Measurements from ENCODE around the gene PPP4R4. TPM values are rescaled to one million over a fixed set of nuclear protein-coding genes. Genes with fewer than 3 reads are reported as not detected.
A peak's percentile ranks its signal among the peaks of the same experiment; 100 is the strongest.

PPP4R4 gene
- total RNA-seq, 2 donors from 2014 or later = 0.22 to 0.75 TPM

DNA sequence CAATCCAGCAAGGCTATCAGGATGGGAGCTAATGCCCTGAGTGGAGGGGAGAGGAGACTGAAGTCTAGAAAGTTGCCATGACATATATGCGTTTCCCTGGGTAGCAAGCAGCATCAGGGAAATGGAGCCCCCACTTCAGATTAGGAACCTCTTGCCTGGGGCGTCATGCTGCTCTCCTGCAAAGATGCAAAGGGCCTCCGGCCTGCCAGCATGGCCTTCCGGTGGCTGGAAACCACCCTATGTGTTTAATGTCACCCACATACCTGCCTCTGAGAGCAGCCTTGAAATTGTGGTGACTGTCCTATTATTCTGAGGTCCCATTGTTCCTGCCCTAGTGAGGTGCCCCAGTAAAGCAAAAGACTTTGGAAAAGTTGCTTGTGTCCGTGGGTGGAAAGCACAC is 34.7 kb upstream of the PPP4R4 start:
- Histone ChIP-seq H3K36me3 (no peaks in the 10 kb centered on the region), H3K4me3 (no peak overlapping the region), H3K27me3 (no peaks in the 10 kb centered on the region), H3K27ac (no peak overlapping the region), H3K9me3 (no peaks in the 10 kb centered on the region), H3K4me1 (no peaks in the 10 kb centered on the region)
- TF ChIP-seq, protein P1, sequence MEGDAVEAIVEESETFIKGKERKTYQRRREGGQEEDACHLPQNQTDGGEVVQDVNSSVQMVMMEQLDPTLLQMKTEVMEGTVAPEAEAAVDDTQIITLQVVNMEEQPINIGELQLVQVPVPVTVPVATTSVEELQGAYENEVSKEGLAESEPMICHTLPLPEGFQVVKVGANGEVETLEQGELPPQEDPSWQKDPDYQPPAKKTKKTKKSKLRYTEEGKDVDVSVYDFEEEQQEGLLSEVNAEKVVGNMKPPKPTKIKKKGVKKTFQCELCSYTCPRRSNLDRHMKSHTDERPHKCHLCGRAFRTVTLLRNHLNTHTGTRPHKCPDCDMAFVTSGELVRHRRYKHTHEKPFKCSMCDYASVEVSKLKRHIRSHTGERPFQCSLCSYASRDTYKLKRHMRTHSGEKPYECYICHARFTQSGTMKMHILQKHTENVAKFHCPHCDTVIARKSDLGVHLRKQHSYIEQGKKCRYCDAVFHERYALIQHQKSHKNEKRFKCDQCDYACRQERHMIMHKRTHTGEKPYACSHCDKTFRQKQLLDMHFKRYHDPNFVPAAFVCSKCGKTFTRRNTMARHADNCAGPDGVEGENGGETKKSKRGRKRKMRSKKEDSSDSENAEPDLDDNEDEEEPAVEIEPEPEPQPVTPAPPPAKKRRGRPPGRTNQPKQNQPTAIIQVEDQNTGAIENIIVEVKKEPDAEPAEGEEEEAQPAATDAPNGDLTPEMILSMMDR (IDR thresholded peaks at IDR 0.05) = no peak
- DNase-seq (ENCODE audit: low spot score) = peak; percentile 43

DNA sequence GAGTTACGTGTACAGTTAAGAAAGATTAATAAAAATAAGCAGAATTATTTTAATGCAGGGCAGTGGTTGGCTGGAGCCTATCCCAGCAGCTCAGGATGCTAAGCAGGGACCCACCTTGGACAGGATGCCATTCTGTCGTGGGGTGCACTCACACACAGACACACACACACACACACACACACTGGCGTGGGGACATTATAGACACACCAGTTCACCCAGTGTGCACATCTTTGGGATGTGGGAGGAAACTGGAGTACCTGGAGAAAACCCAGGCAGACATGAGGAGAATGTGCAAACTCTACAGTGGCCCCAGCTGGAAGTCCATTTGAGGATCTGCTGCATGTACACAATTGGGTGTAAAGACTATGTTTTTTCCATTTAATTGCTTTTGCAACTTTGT is 31.9 kb upstream of the PPP4R4 start:
- no peaks in the 10 kb centered on the region for H3K27me3 ChIP-seq
- no peak overlapping the region for H3K27ac ChIP-seq
- DNase-seq (ENCODE audit: low spot score) = peak; percentile 30
- no peak overlapping the region for H3K4me3 ChIP-seq
- H3K4me1 ChIP-seq = no peaks in the 10 kb centered on the region
- no peaks in the 10 kb centered on the region for H3K36me3 ChIP-seq
- no peaks in the 10 kb centered on the region for H3K9me3 ChIP-seq
- TF ChIP-seq, protein P1 (IDR thresholded peaks at IDR 0.05) = no peak

DNA sequence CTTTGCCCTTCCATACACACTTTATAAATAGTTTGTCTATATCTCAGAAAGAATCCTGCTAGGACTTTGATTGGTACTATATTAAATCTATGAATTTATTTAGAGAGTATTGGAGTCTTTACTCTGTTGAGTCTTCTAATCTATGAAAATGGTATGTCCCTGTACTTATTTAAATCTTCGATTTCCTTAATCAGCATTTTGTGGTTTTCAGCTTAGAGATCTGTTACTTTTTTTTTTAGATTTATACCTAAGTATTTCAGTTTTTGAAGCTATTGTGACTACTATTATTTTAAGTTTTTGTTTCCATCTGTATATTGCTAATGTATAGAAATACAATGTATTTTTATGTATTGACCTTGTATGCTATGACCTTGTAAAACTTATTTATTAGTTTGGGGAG is 31.3 kb upstream of the PPP4R4 start:
- Histone ChIP-seq H3K27me3 (no peaks in the 10 kb centered on the region), H3K36me3 (no peaks in the 10 kb centered on the region), H3K27ac (no peak overlapping the region), H3K9me3 (no peaks in the 10 kb centered on the region), H3K4me3 (no peak overlapping the region), H3K4me1 (no peaks in the 10 kb centered on the region)
- DNase-seq (ENCODE audit: low spot score) = no peak
- TF ChIP-seq, protein P1 (IDR thresholded peaks at IDR 0.05) = no peak

DNA sequence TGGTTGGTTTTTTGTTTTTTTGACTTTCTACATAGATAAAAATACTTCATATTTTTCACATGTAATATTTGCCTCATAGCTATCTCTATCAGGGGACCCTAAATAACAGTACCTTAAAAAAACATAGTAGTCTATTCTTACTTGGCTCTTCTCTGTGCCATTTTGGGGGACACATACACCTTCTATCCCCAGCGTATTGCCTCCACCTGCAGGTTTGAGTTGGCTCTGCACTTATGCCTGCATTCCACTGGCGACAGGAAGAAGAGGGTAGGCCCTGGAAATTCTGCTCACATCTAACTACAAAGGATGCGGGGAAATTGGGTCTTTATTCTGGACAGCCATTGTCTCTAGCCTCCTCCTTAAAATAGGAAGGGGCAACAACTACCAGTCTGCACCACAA is 30.9 kb upstream of the PPP4R4 start:
- TF ChIP-seq, protein P1 (IDR thresholded peaks at IDR 0.05) = no peak
- no peaks in the 10 kb centered on the region for H3K4me1 ChIP-seq
- H3K4me3 ChIP-seq = no peak overlapping the region
- no peaks in the 10 kb centered on the region for H3K27me3 ChIP-seq
- H3K27ac ChIP-seq = no peak overlapping the region
- H3K9me3 ChIP-seq = no peaks in the 10 kb centered on the region
- DNase-seq (ENCODE audit: low spot score) = no peak
- H3K36me3 ChIP-seq = no peaks in the 10 kb centered on the region

DNA sequence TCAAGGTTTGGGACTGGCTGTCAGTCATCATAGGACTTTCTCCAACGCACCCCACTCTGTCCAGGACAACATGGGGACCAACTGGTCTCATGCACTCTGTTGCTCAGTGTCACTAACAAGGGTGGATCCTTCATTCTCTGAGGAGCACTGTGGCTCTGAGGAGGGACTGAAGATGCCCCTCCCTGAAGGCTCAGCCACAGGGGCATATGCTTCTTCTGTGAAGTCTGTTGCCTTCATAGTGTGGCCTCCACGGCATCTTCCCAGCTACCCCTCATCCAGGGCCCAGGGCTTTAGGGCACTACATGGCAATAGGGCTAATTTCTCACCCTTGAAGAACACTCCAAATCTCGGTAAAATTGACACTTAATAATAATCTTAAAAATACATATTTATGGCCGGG is 30.4 kb upstream of the PPP4R4 start:
- Histone ChIP-seq H3K27ac (no peak overlapping the region), H3K9me3 (no peaks in the 10 kb centered on the region), H3K4me3 (no peak overlapping the region), H3K4me1 (no peaks in the 10 kb centered on the region), H3K27me3 (no peaks in the 10 kb centered on the region), H3K36me3 (no peaks in the 10 kb centered on the region)
- DNase-seq (ENCODE audit: low spot score) = peak; percentile 5
- TF ChIP-seq, protein P1 (IDR thresholded peaks at IDR 0.05) = no peak

DNA sequence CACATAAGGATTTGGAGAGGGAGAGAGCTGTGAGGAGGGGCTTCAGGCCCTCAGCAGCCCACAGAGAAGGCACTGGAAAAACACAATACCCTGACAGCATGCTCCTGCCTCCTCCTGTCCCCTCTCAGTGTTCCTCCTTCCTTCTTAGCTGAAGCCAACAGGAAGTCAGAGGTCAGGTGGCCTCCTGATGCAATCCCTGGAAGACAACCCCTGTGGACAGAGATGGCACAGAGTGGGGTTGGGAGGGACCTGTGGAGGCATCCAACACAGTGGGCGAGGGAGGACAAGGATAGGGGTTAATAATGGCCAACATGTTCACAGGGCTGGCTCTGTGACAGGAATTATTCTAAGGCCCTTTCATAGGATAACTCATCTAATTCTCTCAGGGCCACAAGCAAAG is 29.4 kb upstream of the PPP4R4 start:
- no peaks in the 10 kb centered on the region for H3K36me3 ChIP-seq
- TF ChIP-seq, protein P1 (IDR thresholded peaks at IDR 0.05) = no peak
- no peak overlapping the region for H3K27ac ChIP-seq
- H3K4me1 ChIP-seq = no peaks in the 10 kb centered on the region
- H3K9me3 ChIP-seq = no peaks in the 10 kb centered on the region
- no peaks in the 10 kb centered on the region for H3K27me3 ChIP-seq
- no peak overlapping the region for H3K4me3 ChIP-seq
- peak; percentile 48 for DNase-seq (ENCODE audit: low spot score)
